Keratinocyte (primary cell): ENCODE data around the gene CD28. TPM values are rescaled to one million over a fixed set of nuclear protein-coding genes. Genes with fewer than 3 reads are reported as not detected.

Source experiments
- DNase-seq: peaks from one replicate; pipeline ENCODE4 v3.0.0-alpha.2; 2011; ENCODE audit warnings: low read depth, missing footprints, low spot score
- FAIRE-seq: peaks from 2 replicates; lab custom pipeline; 2011; peaks lifted over from hg19 to GRCh38; lab: Jason Lieb, UNC
- H2AFZ ChIP-seq: 2 replicates; pipeline ENCODE4 v1.6.0; 2012; ENCODE audit warnings: low read length, control low read depth, inconsistent platforms; ENCODE audit not compliant: control insufficient read depth
- H3K27ac ChIP-seq: 2 replicates; pipeline ENCODE4 v1.5.1; 2011; ENCODE audit warnings: low read length; ENCODE audit not compliant: control insufficient read depth, insufficient read depth
- H3K27me3 ChIP-seq: 3 replicates; pipeline ENCODE4 v1.6.0; 2011; ENCODE audit warnings: low read length; ENCODE audit not compliant: control insufficient read depth, insufficient read depth; ENCODE audit errors: extremely low read depth
- H3K36me3 ChIP-seq, 2 experiments: 2 replicates in 1 of 2; 3 replicates in 1 of 2; pipeline ENCODE4 v1.5.1; 2011; ENCODE audit warnings: low read length in 2 of 2, mild to moderate bottlenecking in 1 of 2; ENCODE audit not compliant: control insufficient read depth in 2 of 2, insufficient read depth in 2 of 2; ENCODE audit errors: extremely low read depth in 1 of 2
- H3K4me1 ChIP-seq: 3 replicates; pipeline ENCODE4 v1.5.1; 2011; ENCODE audit warnings: low read length; ENCODE audit not compliant: control insufficient read depth, insufficient read depth; ENCODE audit errors: extremely low read depth
- H3K4me2 ChIP-seq: 3 replicates; pipeline ENCODE4 v1.6.0; 2011; ENCODE audit warnings: low read depth, low read length; ENCODE audit not compliant: control insufficient read depth, insufficient read depth; ENCODE audit errors: extremely low read depth
- H3K4me3 ChIP-seq, 3 experiments: fragments of 200-600 bp in 1 of 3; sonication (generic) in 1 of 3; 2 replicates in 2 of 3; 3 replicates in 1 of 3; pipeline ENCODE4 v1.5.1; 2011 to 2016; ENCODE audit warnings: low read length in 3 of 3, mild to moderate bottlenecking in 3 of 3, control low read depth in 2 of 3, inconsistent platforms in 1 of 3, low read depth in 1 of 3, mixed read lengths in 1 of 3, mixed run types in 1 of 3, moderate library complexity in 1 of 3; ENCODE audit not compliant: control insufficient read depth in 2 of 3, insufficient read depth in 2 of 3; ENCODE audit errors: extremely low read depth in 1 of 3
- H3K79me2 ChIP-seq: 2 replicates; pipeline ENCODE4 v1.6.0; 2012; ENCODE audit warnings: low read length; ENCODE audit not compliant: control insufficient read depth, insufficient read depth
- H3K9ac ChIP-seq: 3 replicates; pipeline ENCODE4 v1.6.0; 2011; ENCODE audit warnings: low read length; ENCODE audit not compliant: control insufficient read depth, insufficient read depth; ENCODE audit errors: extremely low read depth
- H3K9me1 ChIP-seq: 3 replicates; pipeline ENCODE4 v1.6.0; 2011; ENCODE audit warnings: low read length; ENCODE audit not compliant: control insufficient read depth, insufficient read depth; ENCODE audit errors: extremely low read depth
- H3K9me3 ChIP-seq: 2 replicates; pipeline ENCODE4 v1.5.1; 2012; ENCODE audit warnings: low read depth, low read length; ENCODE audit not compliant: control insufficient read depth
- H4K20me1 ChIP-seq: 3 replicates; pipeline ENCODE4 v1.6.0; 2011; ENCODE audit warnings: low read length; ENCODE audit not compliant: control insufficient read depth, insufficient read depth; ENCODE audit errors: extremely low read depth
- CTCF ChIP-seq, 3 experiments: IDR thresholded peaks in 1 of 3; conservative IDR thresholded peaks in 1 of 3; optimal IDR thresholded peaks in 1 of 3; 2 replicates in 2 of 3; 3 replicates in 1 of 3; pipeline versions ENCODE3 to v1.5.1; 2011; ENCODE audit warnings: low read length in 3 of 3, mild to moderate bottlenecking in 3 of 3, moderate library complexity in 2 of 3, control low read depth in 1 of 3, inconsistent platforms in 1 of 3; ENCODE audit not compliant: insufficient read depth in 2 of 3; ENCODE audit errors: extremely low read depth in 1 of 3
- EZH2 ChIP-seq: IDR thresholded peaks from one replicate; pipeline ENCODE4 v1.6.1; 2012; ENCODE audit warnings: inconsistent platforms, mild to moderate bottlenecking, low read length, moderate library complexity
- dilution Hi-C: fragments of 300-500 bp; cut with MboI; formaldehyde crosslinking; loops from one replicate; pipeline ENCODE4 v1.7.0; 2020; ENCODE audit warnings: low sequenced_read_pairs; ENCODE audit not compliant: extremely low pct_ligation_motif_present
- polyA plus RNA-seq, 5 experiments: library from polyadenylated mRNA; depleted of rRNA in 3 of 5; stranded (reverse) in 3 of 5; stranded (forward) in 1 of 5; unstranded in 1 of 5; fragments of >200 nt; gene quantifications; 1 replicate in 1 of 5; 2 replicates in 3 of 5; 3 replicates in 1 of 5; pipeline versions ENCODE4 v1.2.1 to v1.2.3, GENCODE V29; 2011 to 2012; ENCODE audit warnings: missing spikeins in 2 of 5, low read depth in 1 of 5, low replicate concordance in 1 of 5

The CD28 gene
- polyA plus RNA-seq, 1 donor (not counting 4 experiments of a cell fraction or from before 2014, with no cell fraction given), result 0.01 TPM

GRCh38 chr2:203692031-203692710 lies 14.3 kb upstream of the CD28 start:
- H3K36me3 ChIP-seq, result no peaks in the 10 kb centered on the region
- no peak for DNase-seq
- no peak overlapping the region for H3K27ac ChIP-seq
- H3K4me1 ChIP-seq, result peaks cover 6% of the 10 kb centered on the region
- H3K27me3 ChIP-seq, result no peaks in the 10 kb centered on the region
- FAIRE-seq, result no peak
- dilution Hi-C loops, result no loop called here
- H3K9ac ChIP-seq, result no peak overlapping the region
- no peaks in the 10 kb centered on the region for H3K9me3 ChIP-seq
- no peaks in the 10 kb centered on the region for H4K20me1 ChIP-seq
- TF ChIP-seq EZH2 (no peak), CTCF (optimal IDR thresholded peaks at IDR 0.05 in 1 of 3, IDR thresholded peaks at IDR 0.05 in 1 of 3, conservative IDR thresholded peaks at IDR 0.05 in 1 of 3; ENCODE audit: extremely low read depth in 1 of 3, insufficient read depth in 2 of 3, low read length in 3 of 3) (no peak)
- H3K79me2 ChIP-seq, result no peaks in the 10 kb centered on the region
- no peaks in the 10 kb centered on the region for H3K9me1 ChIP-seq
- no peak overlapping the region for H3K4me2 ChIP-seq
- no peak overlapping the region for H3K4me3 ChIP-seq
- no peak overlapping the region for H2AFZ ChIP-seq

GRCh38 chr2:203693242-203693879 lies 13.1 kb upstream of the CD28 start:
- DNase-seq (no peak), FAIRE-seq (no peak)
- no peaks in the 10 kb centered on the region for H3K27me3 ChIP-seq
- H4K20me1 ChIP-seq, result no peaks in the 10 kb centered on the region
- H3K4me2 ChIP-seq, result no peak overlapping the region
- H2AFZ ChIP-seq, result no peak overlapping the region
- H3K4me1 ChIP-seq, result no peaks in the 10 kb centered on the region
- dilution Hi-C loops, result no loop called here
- no peak overlapping the region for H3K27ac ChIP-seq
- H3K4me3 ChIP-seq, result no peak overlapping the region
- no peaks in the 10 kb centered on the region for H3K36me3 ChIP-seq
- H3K9ac ChIP-seq, result no peak overlapping the region
- no peaks in the 10 kb centered on the region for H3K79me2 ChIP-seq
- no peaks in the 10 kb centered on the region for H3K9me3 ChIP-seq
- TF ChIP-seq CTCF (optimal IDR thresholded peaks at IDR 0.05 in 1 of 3, IDR thresholded peaks at IDR 0.05 in 1 of 3, conservative IDR thresholded peaks at IDR 0.05 in 1 of 3; ENCODE audit: extremely low read depth in 1 of 3, insufficient read depth in 2 of 3, low read length in 3 of 3) (no peak), EZH2 (no peak)
- no peaks in the 10 kb centered on the region for H3K9me1 ChIP-seq
